Panc1 (cell line): ENCODE data around the gene SERP2. TPM values are rescaled to one million over a fixed set of nuclear protein-coding genes. Genes with fewer than 3 reads are reported as not detected.
"Not testable (repeated sequence)": the region's sequence is repeated elsewhere in the genome, so short reads cannot be mapped to it uniquely, and the experiment has no call there.

ENCODE experiments used
- ATAC-seq: fragments of 200-7000 bp; cut with Tn5 transposase; 2 replicates; pipeline ENCODE4 v1.9.1; 2020; ENCODE audit warnings: mild to moderate bottlenecking, moderate library complexity
- Bru-seq: library from RNA; stranded (reverse); fragments of 400-500 nt; gene quantifications from one replicate; lab custom pipeline; 2021; lab: Mats Ljungman, UMichigan
- BruChase-seq, 2 experiments: library from RNA; stranded (reverse); fragments of 400-500 nt; gene quantifications; one replicate each; lab custom pipeline; 2021; lab: Mats Ljungman, UMichigan
- BruUV-seq: library from RNA; stranded (reverse); fragments of 400-500 nt; replicated peaks from 2 replicates; lab custom pipeline; 2021; lab: Mats Ljungman, UMichigan
- CTCF ChIA-PET: fragments of 300-600 bp; sonication (Branson Sonifier 250); formaldehyde crosslinking; loops from one replicate; lab custom pipeline; 2022; ENCODE audit warnings: antibody characterized with exemption; lab: Charles Lee
- POLR2A ChIA-PET: fragments of 300-600 bp; sonication (Branson Sonifier 250); formaldehyde crosslinking; loops from one replicate; lab custom pipeline; 2022; ENCODE audit warnings: antibody characterized with exemption; lab: Charles Lee
- DNase-seq: peaks from one replicate; pipeline ENCODE4 v3.0.0-alpha.2; 2010; ENCODE audit warnings: low read depth, low spot score
- H3K27ac ChIP-seq: 2 replicates; pipeline ENCODE4 v1.5.1; 2011; ENCODE audit warnings: mild to moderate bottlenecking, low read length, inconsistent platforms
- H3K27me3 ChIP-seq: fragments of 200-500 bp; sonication (Bioruptor generic); 2 replicates; pipeline ENCODE4 v1.6.0; 2014; ENCODE audit warnings: low read length, inconsistent platforms; ENCODE audit not compliant: control insufficient read depth, insufficient read depth
- H3K36me3 ChIP-seq: fragments of 200-500 bp; sonication (Bioruptor generic); 2 replicates; pipeline ENCODE4 v1.5.1; 2014; ENCODE audit warnings: inconsistent platforms, mild to moderate bottlenecking, low read length, moderate library complexity; ENCODE audit not compliant: control insufficient read depth, insufficient read depth
- H3K4me1 ChIP-seq: 2 replicates; pipeline ENCODE4 v1.5.1; 2011; ENCODE audit warnings: inconsistent platforms, mild to moderate bottlenecking, low read length, moderate library complexity; ENCODE audit not compliant: control insufficient read depth, insufficient read depth
- H3K4me3 ChIP-seq, 2 experiments: 2 replicates each; pipeline ENCODE4 v1.5.1; 2011 to 2012; ENCODE audit warnings: low read depth in 2 of 2, low read length in 2 of 2, mild to moderate bottlenecking in 2 of 2, inconsistent platforms in 1 of 2, moderate library complexity in 1 of 2
- H3K9me3 ChIP-seq: fragments of 200-500 bp; sonication (Bioruptor generic); 2 replicates; pipeline ENCODE4 v1.5.1; 2014; ENCODE audit warnings: low read depth, mild to moderate bottlenecking, inconsistent platforms, low read length, moderate library complexity; ENCODE audit not compliant: control insufficient read depth, insufficient read depth
- POLR2AphosphoS5 ChIP-seq: IDR thresholded peaks from 2 replicates; pipeline ENCODE4 v1.6.1; 2012; ENCODE audit warnings: mild to moderate bottlenecking, low read depth, low read length, moderate library complexity
- SIN3A ChIP-seq: IDR thresholded peaks from 2 replicates; pipeline ENCODE4 v1.6.1; 2012; ENCODE audit warnings: low read depth, mild to moderate bottlenecking, low read length, moderate library complexity, borderline replicate concordance; ENCODE audit not compliant: insufficient read depth
- TCF7L2 ChIP-seq: IDR thresholded peaks from 2 replicates; pipeline ENCODE4 v1.6.1; 2011; ENCODE audit warnings: mild to moderate bottlenecking, low read depth, low read length, inconsistent platforms
- in situ Hi-C: cut with HindIII; loops from 2 replicates; pipeline ENCODE4 v1.10.0; 2016; ENCODE audit warnings: low sequenced_read_pairs, low pct_unique_long_range_greater_than_20kb
- intact Hi-C: fragments of 100-400 bp; cut with micrococcal nuclease; formaldehyde crosslinking; loops from one replicate; pipeline ENCODE4 v1.10.0; 2022; ENCODE audit not compliant: unreplicated experiment
- long read RNA-seq: library from polyadenylated mRNA; unstranded; transcript quantifications from one replicate; pipeline ENCODE4 v2.0.0, GENCODE V29; 2021; ENCODE audit not compliant: unreplicated experiment
- polyA plus RNA-seq: library from polyadenylated mRNA; unstranded; fragments of >200 nt; gene quantifications from one replicate; pipeline ENCODE4 v1.2.1, GENCODE V29; 2012; ENCODE audit warnings: missing spikeins; ENCODE audit not compliant: insufficient read length
- total RNA-seq: library from RNA; stranded (reverse); gene quantifications from one replicate; pipeline ENCODE4 v1.2.1, GENCODE V29; 2021; ENCODE audit not compliant: unreplicated experiment
- TF ChIP-seq, protein P1 (sequence below), 2 experiments: IDR thresholded peaks; 2 replicates each; pipeline ENCODE4 v1.6.1; 2011 to 2012; ENCODE audit warnings: low read depth in 2 of 2, control low read depth in 1 of 2, low read length in 1 of 2, mild to moderate bottlenecking in 1 of 2, moderate library complexity in 1 of 2; ENCODE audit not compliant: insufficient read depth in 1 of 2
- TF ChIP-seq, protein P2 (sequence below): fragments of 450-650 bp; IDR thresholded peaks from 2 replicates; pipeline ENCODE4 v1.5.1; 2017; ENCODE audit warnings: mild to moderate bottlenecking

The SERP2 gene
- total RNA-seq (0.18 TPM), Bru-seq, nascent RNA (percentile 10 among the genes with signal in this experiment), BruChase-seq, experiment 1, labeled RNA remaining after a 2-hour chase (percentile 4 among the genes with signal in this experiment), BruChase-seq, experiment 2, labeled RNA remaining after a 6-hour chase (not detected)
- polyA plus RNA-seq = 0.29 TPM
- long read RNA-seq = 0 reads

DNA sequence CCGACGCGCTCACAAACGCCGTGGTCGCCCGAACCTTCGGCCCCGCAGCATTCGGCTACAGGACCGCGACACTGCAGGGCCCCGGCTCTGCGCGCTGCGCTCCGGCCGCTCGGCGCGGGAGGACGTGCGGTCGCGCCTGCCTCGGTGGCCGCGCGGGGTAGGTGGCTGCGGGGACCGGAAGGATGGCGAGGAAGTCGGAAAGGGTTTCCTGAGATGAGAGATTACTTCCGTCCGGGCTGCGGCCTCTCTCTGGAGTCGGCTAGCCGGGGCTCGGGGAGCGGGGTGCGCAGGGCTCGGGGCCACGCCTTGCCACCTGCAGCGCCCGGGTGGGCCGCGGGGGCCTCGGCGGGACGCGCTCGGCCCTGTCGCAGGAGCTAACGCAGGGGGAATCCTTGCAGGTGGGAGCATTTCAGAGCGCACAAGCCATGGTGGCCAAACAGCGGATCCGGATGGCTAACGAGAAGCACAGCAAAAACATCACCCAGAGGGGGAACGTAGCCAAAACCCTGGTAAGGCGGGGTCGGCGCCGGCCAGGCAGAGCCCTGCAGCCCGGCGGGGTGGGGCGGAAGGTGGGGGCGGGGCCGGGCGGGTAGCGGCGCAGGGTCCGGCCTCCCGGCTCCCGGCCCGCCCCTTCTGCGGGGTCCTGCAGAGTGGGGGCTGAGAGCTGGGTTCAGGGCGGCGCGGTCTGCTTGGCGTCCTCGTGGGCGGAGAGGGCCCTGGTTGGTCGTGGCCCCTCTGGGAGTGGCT is at the start of gene SERP2:
Gene SERP2 (plus strand): TSS at position 224 of the 747 bp plus-strand sequence. CDS start 202 bp downstream, at position 426.
- ATAC-seq (no peak), DNase-seq (no peak)
- intact Hi-C loops = no loop called here
- CTCF ChIA-PET = no interaction called here
- in situ Hi-C loops = no loop called here
- Histone ChIP-seq H3K4me3 (peak within 1 kb of the TSS in 1 of 2 experiments; percentile 29; a peak in 1 of 4 replicates), H3K27me3 (no peaks in the 10 kb centered on the region), H3K36me3 (no peaks in the 10 kb centered on the region), H3K4me1 (no peaks in the 10 kb centered on the region), H3K9me3 (no peaks in the 10 kb centered on the region), H3K27ac (no peak within 1 kb of the TSS)
- BruUV-seq = no TSS peak
- TF ChIP-seq SIN3A = no peak
- TF ChIP-seq, protein P1, sequence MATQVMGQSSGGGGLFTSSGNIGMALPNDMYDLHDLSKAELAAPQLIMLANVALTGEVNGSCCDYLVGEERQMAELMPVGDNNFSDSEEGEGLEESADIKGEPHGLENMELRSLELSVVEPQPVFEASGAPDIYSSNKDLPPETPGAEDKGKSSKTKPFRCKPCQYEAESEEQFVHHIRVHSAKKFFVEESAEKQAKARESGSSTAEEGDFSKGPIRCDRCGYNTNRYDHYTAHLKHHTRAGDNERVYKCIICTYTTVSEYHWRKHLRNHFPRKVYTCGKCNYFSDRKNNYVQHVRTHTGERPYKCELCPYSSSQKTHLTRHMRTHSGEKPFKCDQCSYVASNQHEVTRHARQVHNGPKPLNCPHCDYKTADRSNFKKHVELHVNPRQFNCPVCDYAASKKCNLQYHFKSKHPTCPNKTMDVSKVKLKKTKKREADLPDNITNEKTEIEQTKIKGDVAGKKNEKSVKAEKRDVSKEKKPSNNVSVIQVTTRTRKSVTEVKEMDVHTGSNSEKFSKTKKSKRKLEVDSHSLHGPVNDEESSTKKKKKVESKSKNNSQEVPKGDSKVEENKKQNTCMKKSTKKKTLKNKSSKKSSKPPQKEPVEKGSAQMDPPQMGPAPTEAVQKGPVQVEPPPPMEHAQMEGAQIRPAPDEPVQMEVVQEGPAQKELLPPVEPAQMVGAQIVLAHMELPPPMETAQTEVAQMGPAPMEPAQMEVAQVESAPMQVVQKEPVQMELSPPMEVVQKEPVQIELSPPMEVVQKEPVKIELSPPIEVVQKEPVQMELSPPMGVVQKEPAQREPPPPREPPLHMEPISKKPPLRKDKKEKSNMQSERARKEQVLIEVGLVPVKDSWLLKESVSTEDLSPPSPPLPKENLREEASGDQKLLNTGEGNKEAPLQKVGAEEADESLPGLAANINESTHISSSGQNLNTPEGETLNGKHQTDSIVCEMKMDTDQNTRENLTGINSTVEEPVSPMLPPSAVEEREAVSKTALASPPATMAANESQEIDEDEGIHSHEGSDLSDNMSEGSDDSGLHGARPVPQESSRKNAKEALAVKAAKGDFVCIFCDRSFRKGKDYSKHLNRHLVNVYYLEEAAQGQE (IDR thresholded peaks at IDR 0.05; ENCODE audit: insufficient read depth in 1 of 2, low read depth in 2 of 2, low read length in 1 of 2) = no peak
- TF ChIP-seq, protein P2, sequence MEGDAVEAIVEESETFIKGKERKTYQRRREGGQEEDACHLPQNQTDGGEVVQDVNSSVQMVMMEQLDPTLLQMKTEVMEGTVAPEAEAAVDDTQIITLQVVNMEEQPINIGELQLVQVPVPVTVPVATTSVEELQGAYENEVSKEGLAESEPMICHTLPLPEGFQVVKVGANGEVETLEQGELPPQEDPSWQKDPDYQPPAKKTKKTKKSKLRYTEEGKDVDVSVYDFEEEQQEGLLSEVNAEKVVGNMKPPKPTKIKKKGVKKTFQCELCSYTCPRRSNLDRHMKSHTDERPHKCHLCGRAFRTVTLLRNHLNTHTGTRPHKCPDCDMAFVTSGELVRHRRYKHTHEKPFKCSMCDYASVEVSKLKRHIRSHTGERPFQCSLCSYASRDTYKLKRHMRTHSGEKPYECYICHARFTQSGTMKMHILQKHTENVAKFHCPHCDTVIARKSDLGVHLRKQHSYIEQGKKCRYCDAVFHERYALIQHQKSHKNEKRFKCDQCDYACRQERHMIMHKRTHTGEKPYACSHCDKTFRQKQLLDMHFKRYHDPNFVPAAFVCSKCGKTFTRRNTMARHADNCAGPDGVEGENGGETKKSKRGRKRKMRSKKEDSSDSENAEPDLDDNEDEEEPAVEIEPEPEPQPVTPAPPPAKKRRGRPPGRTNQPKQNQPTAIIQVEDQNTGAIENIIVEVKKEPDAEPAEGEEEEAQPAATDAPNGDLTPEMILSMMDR = no peak
- no peak for TF ChIP-seq POLR2AphosphoS5
- TF ChIP-seq TCF7L2 = no peak
- POLR2A ChIA-PET = no interaction called here

DNA sequence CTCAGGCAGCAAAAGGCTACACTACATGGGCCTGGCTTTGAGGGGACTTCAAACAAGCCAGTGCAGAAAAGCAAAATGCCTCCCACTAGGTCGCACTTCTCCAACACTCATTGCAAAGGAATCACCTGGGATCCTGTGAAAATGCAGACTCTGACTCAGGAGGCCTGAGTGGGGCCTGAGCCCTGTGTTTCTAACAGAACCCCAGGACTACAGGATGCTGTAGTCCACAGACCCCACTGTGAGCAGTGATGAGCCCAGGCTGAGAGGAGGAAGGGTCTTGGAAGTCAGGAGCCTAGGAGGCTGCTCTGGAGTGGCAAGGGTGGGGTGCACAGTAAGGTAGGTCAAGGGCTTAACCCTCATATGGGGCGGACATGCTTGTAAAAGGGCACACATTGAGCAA is 46.7 kb upstream of the SERP2 start:
- no peaks in the 10 kb centered on the region for H3K4me1 ChIP-seq
- in situ Hi-C loops = no loop called here
- TF ChIP-seq POLR2AphosphoS5 = no peak
- TF ChIP-seq, protein P2 = no peak
- TF ChIP-seq TCF7L2 = no peak
- TF ChIP-seq SIN3A = no peak
- TF ChIP-seq, protein P1 (IDR thresholded peaks at IDR 0.05; ENCODE audit: insufficient read depth in 1 of 2, low read depth in 2 of 2, low read length in 1 of 2) = no peak
- BruUV-seq = no TSS peak
- no peaks in the 10 kb centered on the region for H3K36me3 ChIP-seq
- H3K27me3 ChIP-seq = no peaks in the 10 kb centered on the region
- H3K9me3 ChIP-seq = no peaks in the 10 kb centered on the region
- ChIA-PET POLR2A (no interaction called here), CTCF (no interaction called here)
- ATAC-seq (no peak), DNase-seq (no peak)
- no peak overlapping the region for H3K4me3 ChIP-seq
- intact Hi-C loops = no loop called here
- no peak overlapping the region for H3K27ac ChIP-seq

DNA sequence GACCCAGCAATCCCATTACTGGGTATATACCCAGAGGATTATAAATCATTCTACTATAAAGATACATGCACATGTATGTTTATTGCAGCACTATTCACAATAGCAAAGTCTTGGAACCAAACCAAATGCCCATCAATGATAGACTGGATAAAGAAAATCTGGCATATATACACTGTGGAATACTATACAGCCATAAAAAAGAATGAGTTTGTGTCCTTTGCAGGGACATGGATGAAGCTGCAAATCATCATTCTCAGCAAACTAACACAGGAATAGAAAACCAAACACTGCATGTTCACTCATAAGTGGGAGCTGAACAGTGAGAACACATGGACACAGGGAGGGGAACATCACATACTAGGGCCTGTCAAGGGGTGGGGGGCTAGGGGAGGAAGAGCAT is 44.6 kb upstream of the SERP2 start:
- H3K4me1 ChIP-seq, DNase-seq, H3K36me3 ChIP-seq, POLR2A ChIA-PET, CTCF ChIA-PET, intact Hi-C loops, H3K9me3 ChIP-seq, H3K27ac ChIP-seq, H3K4me3 ChIP-seq, in situ Hi-C loops, H3K27me3 ChIP-seq, ATAC-seq, BruUV-seq: not testable (repeated sequence)
